ENCODE results near the gene MEI1. TPM values are rescaled to one million over a fixed set of nuclear protein-coding genes. Genes with fewer than 3 reads are reported as not detected.
A peak's percentile ranks its signal among the peaks of the same experiment; 100 is the strongest.

The MEI1 gene
- total and polyA plus RNA-seq, 2 experiments from 2014 or later, result 0.18 TPM; not detected in 1

GRCh38 chr22:41777749-41778425 lies 78.6 kb downstream of the MEI1 start:
- Histone ChIP-seq H3K36me3 (replicated peaks; ENCODE audit: insufficient read depth, low read depth) (no peaks in the 10 kb centered on the region), H3K4me3 (no peak overlapping the region), H2AFZ (no peak overlapping the region), H3K4me2 (no peak overlapping the region), H4K20me1 (ENCODE audit: insufficient read depth, poor library complexity, severe bottlenecking) (no peaks in the 10 kb centered on the region), H3K79me2 (no peaks in the 10 kb centered on the region), H3K27ac (no peak overlapping the region), H3K9me2 (replicated peaks; ENCODE audit: insufficient read depth) (no peaks in the 10 kb centered on the region), H3K4me1 (ENCODE audit: insufficient read depth) (no peaks in the 10 kb centered on the region), H3K9me3 (ENCODE audit: low read depth) (no peaks in the 10 kb centered on the region), H3K27me3 (no peaks in the 10 kb centered on the region)
- no peak for DNase-seq (ENCODE audit: low spot score)
- TF ChIP-seq, protein P1, sequence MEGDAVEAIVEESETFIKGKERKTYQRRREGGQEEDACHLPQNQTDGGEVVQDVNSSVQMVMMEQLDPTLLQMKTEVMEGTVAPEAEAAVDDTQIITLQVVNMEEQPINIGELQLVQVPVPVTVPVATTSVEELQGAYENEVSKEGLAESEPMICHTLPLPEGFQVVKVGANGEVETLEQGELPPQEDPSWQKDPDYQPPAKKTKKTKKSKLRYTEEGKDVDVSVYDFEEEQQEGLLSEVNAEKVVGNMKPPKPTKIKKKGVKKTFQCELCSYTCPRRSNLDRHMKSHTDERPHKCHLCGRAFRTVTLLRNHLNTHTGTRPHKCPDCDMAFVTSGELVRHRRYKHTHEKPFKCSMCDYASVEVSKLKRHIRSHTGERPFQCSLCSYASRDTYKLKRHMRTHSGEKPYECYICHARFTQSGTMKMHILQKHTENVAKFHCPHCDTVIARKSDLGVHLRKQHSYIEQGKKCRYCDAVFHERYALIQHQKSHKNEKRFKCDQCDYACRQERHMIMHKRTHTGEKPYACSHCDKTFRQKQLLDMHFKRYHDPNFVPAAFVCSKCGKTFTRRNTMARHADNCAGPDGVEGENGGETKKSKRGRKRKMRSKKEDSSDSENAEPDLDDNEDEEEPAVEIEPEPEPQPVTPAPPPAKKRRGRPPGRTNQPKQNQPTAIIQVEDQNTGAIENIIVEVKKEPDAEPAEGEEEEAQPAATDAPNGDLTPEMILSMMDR (IDR thresholded peaks at IDR 0.05; ENCODE audit: poor library complexity), result no peak
- TF ChIP-seq EZH2phosphoT487 (IDR thresholded peaks at IDR 0.05; ENCODE audit: low read depth, severe bottlenecking, unreplicated experiment) (no peak), EZH2 (IDR thresholded peaks at IDR 0.05; ENCODE audit: borderline replicate concordance) (no peak)
- 95% methylated on average over 1 of the region's 2 CpGs for WGBS (ENCODE audit: low lambda C conversion rate, missing lambda C conversion rate)

DNA sequence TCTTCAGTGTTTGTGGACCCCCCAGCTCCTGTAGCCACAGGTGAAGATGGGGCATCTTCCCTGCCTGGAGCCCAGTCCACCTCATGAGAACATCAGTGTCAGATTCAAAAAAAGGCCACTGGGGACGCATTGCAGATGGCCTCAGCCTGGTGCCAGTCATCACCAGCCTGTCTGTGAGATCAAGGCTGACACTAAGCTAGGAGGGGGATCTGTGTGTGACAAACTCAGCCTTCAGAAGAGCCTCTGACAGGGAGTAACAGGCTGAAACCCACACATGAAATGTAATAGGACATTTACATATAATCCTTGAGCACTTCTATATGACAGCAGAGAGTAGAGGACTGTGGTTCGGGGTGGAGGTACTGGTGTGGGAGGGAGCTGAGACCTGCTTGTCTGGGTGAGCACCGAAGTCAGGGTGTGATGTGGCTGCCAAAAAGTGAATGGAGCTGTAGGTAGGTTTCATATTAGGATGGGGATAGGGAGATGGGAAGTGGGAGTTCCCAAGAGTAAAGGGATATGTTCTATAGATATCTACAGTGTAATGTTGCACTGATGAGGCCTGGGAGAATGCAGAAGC lies 80.7 kb downstream of the MEI1 start:
- 58% methylated on average over 3 of the region's 3 CpGs for WGBS (ENCODE audit: low lambda C conversion rate, missing lambda C conversion rate)
- H3K4me2 ChIP-seq, result no peak overlapping the region

GRCh38 chr22:41780746-41781505 lies 81.6 kb downstream of the MEI1 start:
- H3K9me2 ChIP-seq (replicated peaks; ENCODE audit: insufficient read depth), result no peaks in the 10 kb centered on the region
- H3K27me3 ChIP-seq, result no peaks in the 10 kb centered on the region
- no peak overlapping the region for H3K27ac ChIP-seq
- H4K20me1 ChIP-seq (ENCODE audit: insufficient read depth, poor library complexity, severe bottlenecking), result no peaks in the 10 kb centered on the region
- peak; percentile 34 for DNase-seq (ENCODE audit: low spot score)
- no peaks in the 10 kb centered on the region for H3K4me1 ChIP-seq (ENCODE audit: insufficient read depth)
- no peaks in the 10 kb centered on the region for H3K79me2 ChIP-seq
- H2AFZ ChIP-seq, result no peak overlapping the region
- H3K4me3 ChIP-seq, result no peak overlapping the region
- no peak overlapping the region for H3K4me2 ChIP-seq
- TF ChIP-seq EZH2 (IDR thresholded peaks at IDR 0.05; ENCODE audit: borderline replicate concordance) (no peak), EZH2phosphoT487 (IDR thresholded peaks at IDR 0.05; ENCODE audit: low read depth, severe bottlenecking, unreplicated experiment) (no peak)
- TF ChIP-seq, protein P1 (IDR thresholded peaks at IDR 0.05; ENCODE audit: poor library complexity), result no peak
- no peaks in the 10 kb centered on the region for H3K36me3 ChIP-seq (replicated peaks; ENCODE audit: insufficient read depth, low read depth)
- WGBS (ENCODE audit: low lambda C conversion rate, missing lambda C conversion rate), result 62% methylated on average over 11 of the region's 11 CpGs
- no peaks in the 10 kb centered on the region for H3K9me3 ChIP-seq (ENCODE audit: low read depth)

More for the DNA sequence above, 80.7 kb downstream of the MEI1 start:
- Histone ChIP-seq H3K36me3 (replicated peaks; ENCODE audit: insufficient read depth, low read depth) (no peaks in the 10 kb centered on the region), H4K20me1 (ENCODE audit: insufficient read depth, poor library complexity, severe bottlenecking) (no peaks in the 10 kb centered on the region), H3K79me2 (no peaks in the 10 kb centered on the region), H3K27me3 (no peaks in the 10 kb centered on the region), H3K4me3 (no peak overlapping the region), H3K4me1 (ENCODE audit: insufficient read depth) (no peaks in the 10 kb centered on the region), H3K9me3 (ENCODE audit: low read depth) (no peaks in the 10 kb centered on the region), H2AFZ (no peak overlapping the region), H3K27ac (no peak overlapping the region), H3K9me2 (replicated peaks; ENCODE audit: insufficient read depth) (no peaks in the 10 kb centered on the region)
- TF ChIP-seq EZH2phosphoT487 (IDR thresholded peaks at IDR 0.05; ENCODE audit: low read depth, severe bottlenecking, unreplicated experiment) (no peak), EZH2 (IDR thresholded peaks at IDR 0.05; ENCODE audit: borderline replicate concordance) (no peak)
- TF ChIP-seq, protein P1 (IDR thresholded peaks at IDR 0.05; ENCODE audit: poor library complexity), result no peak
- no peak for DNase-seq (ENCODE audit: low spot score)
